HepG2 (cell line): ENCODE data around the gene SRCIN1. TPM values are rescaled to one million over a fixed set of nuclear protein-coding genes. Genes with fewer than 3 reads are reported as not detected.
A peak's percentile ranks its signal among the peaks of the same experiment; 100 is the strongest.

Source experiments
- BORCS8-MEF2B ChIP-seq: sonication (generic); formaldehyde crosslinking; IDR thresholded peaks from 2 replicates; pipeline ENCODE4 v1.8.0; 2022; ENCODE audit warnings: mild to moderate bottlenecking, missing genetic modification reagents
- ERF ChIP-seq: IDR thresholded peaks from 2 replicates; pipeline ENCODE4 v1.6.1; 2018; ENCODE audit warnings: missing biosample characterization, missing genetic modification reagents
- KLF16 ChIP-seq, 2 experiments: sonication (generic) in 1 of 2; formaldehyde crosslinking in 1 of 2; IDR thresholded peaks; 2 replicates each; pipeline versions ENCODE4 v1.6.1 to v1.8.0; 2016 to 2023; ENCODE audit warnings: missing genetic modification reagents in 2 of 2, missing compliant biosample characterization in 1 of 2
- MIER2 ChIP-seq: IDR thresholded peaks from 2 replicates; pipeline ENCODE4 v1.6.1; 2016; ENCODE audit warnings: missing biosample characterization, missing genetic modification reagents
- SKI ChIP-seq: fragments of 450-650 bp; IDR thresholded peaks from one replicate; pipeline ENCODE4 v1.6.1; 2018; ENCODE audit warnings: mild to moderate bottlenecking; ENCODE audit not compliant: partially characterized antibody
- TFDP2 ChIP-seq: sonication (generic); formaldehyde crosslinking; IDR thresholded peaks from 2 replicates; pipeline ENCODE4 v1.4.0; 2020; ENCODE audit warnings: missing genetic modification reagents
- TRIM24 ChIP-seq: sonication (generic); formaldehyde crosslinking; IDR thresholded peaks from 2 replicates; pipeline ENCODE4 v1.8.0; 2022; ENCODE audit warnings: mild to moderate bottlenecking, missing genetic modification reagents
- YEATS2 ChIP-seq: sonication (generic); formaldehyde crosslinking; IDR thresholded peaks from 2 replicates; pipeline ENCODE4 v1.4.0; 2020; ENCODE audit warnings: missing genetic modification reagents, borderline replicate concordance
- ZBTB26 ChIP-seq: IDR thresholded peaks from 2 replicates; pipeline ENCODE4 v1.6.1; 2016; ENCODE audit warnings: missing compliant biosample characterization, missing genetic modification reagents, borderline replicate concordance
- ZBTB34 ChIP-seq: sonication (generic); formaldehyde crosslinking; IDR thresholded peaks from 2 replicates; pipeline ENCODE4 v1.8.0; 2022; ENCODE audit warnings: mild to moderate bottlenecking, missing genetic modification reagents
- ZBTB46 ChIP-seq: sonication (generic); formaldehyde crosslinking; IDR thresholded peaks from 2 replicates; pipeline ENCODE4 v1.4.0; 2020; ENCODE audit warnings: mild to moderate bottlenecking, missing genetic modification reagents, borderline replicate concordance
- ZFAT ChIP-seq: sonication (generic); formaldehyde crosslinking; conservative IDR thresholded peaks from 2 replicates; pipeline ENCODE4 v1.8.1; 2023; ENCODE audit warnings: missing genetic modification reagents, inconsistent platforms
- ZMYM3 ChIP-seq: sonication (generic); formaldehyde crosslinking; IDR thresholded peaks from 2 replicates; pipeline ENCODE4 v1.5.1; 2020; ENCODE audit warnings: mild to moderate bottlenecking, missing genetic modification reagents
- ZNF343 ChIP-seq: sonication (generic); formaldehyde crosslinking; IDR thresholded peaks from 2 replicates; pipeline ENCODE4 v1.4.0; 2020; ENCODE audit warnings: mild to moderate bottlenecking, missing genetic modification reagents
- ZNF354B ChIP-seq: sonication (generic); formaldehyde crosslinking; IDR thresholded peaks from 2 replicates; pipeline ENCODE4 v1.8.0; 2022; ENCODE audit warnings: mild to moderate bottlenecking, missing genetic modification reagents
- ZNF484 ChIP-seq: sonication (generic); formaldehyde crosslinking; IDR thresholded peaks from 2 replicates; pipeline ENCODE4 v1.5.1; 2020; ENCODE audit warnings: mild to moderate bottlenecking, low read depth, missing genetic modification reagents, borderline replicate concordance
- ZNF83 ChIP-seq: sonication (generic); formaldehyde crosslinking; IDR thresholded peaks from 2 replicates; pipeline ENCODE4 v1.4.0; 2020; ENCODE audit warnings: missing genetic modification reagents, mild to moderate bottlenecking, borderline replicate concordance
- ZNF839 ChIP-seq: sonication (generic); formaldehyde crosslinking; IDR thresholded peaks from 2 replicates; pipeline ENCODE4 v1.4.0; 2020; ENCODE audit warnings: missing genetic modification reagents, mild to moderate bottlenecking, borderline replicate concordance
- polyA plus RNA-seq, 8 experiments: library from polyadenylated mRNA; depleted of rRNA in 3 of 8; stranded (reverse) in 7 of 8; unstranded in 1 of 8; fragments of >200 nt; fragmentation: Illumina TruSeq in 4 of 8; extraction: Trizol in 4 of 8; gene quantifications; 2 replicates each; pipeline versions ENCODE4 v1.2.1 to v1.2.3, GENCODE V29; 2011 to 2016; ENCODE audit warnings: low read depth in 4 of 8, missing spikeins in 1 of 8, mixed read lengths in 1 of 8; ENCODE audit not compliant: insufficient read depth in 1 of 8
- total RNA-seq, 5 experiments: library from RNA; depleted of rRNA; stranded (reverse); fragments of >200 nt; fragmentation: Illumina TruSeq; extraction: Trizol; gene quantifications; 2 replicates each; pipeline ENCODE4 v1.2.3, GENCODE V29; 2016; ENCODE audit warnings: low read depth in 1 of 5

Gene SRCIN1
- total and polyA plus RNA-seq, 2 of the 13 experiments (the other 11 are each of a cell fraction or from before 2014, with no cell fraction given) = 1.2 to 9.6 TPM

GRCh38 chr17:38605841-38606645 is at the start of gene SRCIN1 (continued):
- TF ChIP-seq ZNF839 (CRISPR knock-in tag) = no peak; the same call in 1 of the 2 replicates
- 0 out of 2 replicates have a peak, but pooled peaks have one; percentile 51 for TF ChIP-seq ZNF343 (CRISPR knock-in tag)
- peak; percentile 31; the same call in 1 of the 2 replicates for TF ChIP-seq MIER2 (CRISPR knock-in tag)
- peak; percentile 27; the same call in 1 of the 2 replicates for TF ChIP-seq BORCS8-MEF2B (CRISPR knock-in tag)
- TF ChIP-seq ZNF484 (CRISPR knock-in tag) = no peak
- 0 out of 2 replicates have a peak, but pooled peaks have one; percentile 1 for TF ChIP-seq ZNF354B
- TF ChIP-seq SKI = peak; percentile 85
- TF ChIP-seq ZNF83 (CRISPR knock-in tag) = peak; percentile 71; the same call in 1 of the 2 replicates
- no peak for TF ChIP-seq ZBTB34 (CRISPR knock-in tag)
- TF ChIP-seq ZBTB46 = peak; percentile 71; the same call in 1 of the 2 replicates
- 0 out of 2 replicates have a peak, but pooled peaks have one; percentile 38 for TF ChIP-seq ZBTB26 (CRISPR knock-in tag)
- TF ChIP-seq KLF16 (CRISPR knock-in tag; IDR thresholded peaks at IDR 0.05) = peak in 1 of 2 experiments; percentile 73; a peak in 1 of 4 replicates
- TF ChIP-seq TRIM24 (CRISPR knock-in tag) = no peak
- peak; percentile 74 for TF ChIP-seq TFDP2
- TF ChIP-seq ZMYM3 (CRISPR knock-in tag) = peak; percentile 83
- TF ChIP-seq YEATS2 (CRISPR knock-in tag) = 0 out of 2 replicates have a peak, but pooled peaks have one; percentile 11
- TF ChIP-seq ERF (CRISPR knock-in tag) = peak; percentile 49; the same call in 1 of the 2 replicates
- no peak for TF ChIP-seq ZFAT (CRISPR knock-in tag)
